H1 (cell line): Measurements from ENCODE around the gene FBXO34. TPM values are rescaled to one million over a fixed set of nuclear protein-coding genes. Genes with fewer than 3 reads are reported as not detected.

Experiments used
- TEAD4 ChIP-seq: IDR thresholded peaks from 2 replicates; pipeline ENCODE4 v1.6.1; 2012; ENCODE audit warnings: low read depth, low read length, inconsistent platforms, mixed read lengths
- polyA plus RNA-seq, 7 experiments: library from polyadenylated mRNA; depleted of rRNA in 3 of 7; stranded (reverse) in 5 of 7; unstranded in 2 of 7; fragments of >200 nt in 5 of 7; fragments of 200-250 nt in 2 of 7; gene quantifications; 1 replicate in 5 of 7; 2 replicates in 1 of 7; 4 replicates in 1 of 7; pipeline versions ENCODE4 v1.2.1 to v1.2.3, GENCODE V29; 2011 to 2013; ENCODE audit warnings: missing spikeins in 2 of 7, mixed read lengths in 2 of 7
- total RNA-seq: library from RNA; stranded (reverse); fragmentation: NEBNext Ultra II Directional; extraction: Animal tissue kit (Norgen Biotek cat#: 25700); gene quantifications from 2 replicates; pipeline ENCODE4 v1.2.1, GENCODE V29; 2021

FBXO34 gene
- total and polyA plus RNA-seq, 2 of the 8 experiments (the other 6 are each of a cell fraction or from before 2014, with no cell fraction given) = 7.0 to 14.4 TPM

DNA sequence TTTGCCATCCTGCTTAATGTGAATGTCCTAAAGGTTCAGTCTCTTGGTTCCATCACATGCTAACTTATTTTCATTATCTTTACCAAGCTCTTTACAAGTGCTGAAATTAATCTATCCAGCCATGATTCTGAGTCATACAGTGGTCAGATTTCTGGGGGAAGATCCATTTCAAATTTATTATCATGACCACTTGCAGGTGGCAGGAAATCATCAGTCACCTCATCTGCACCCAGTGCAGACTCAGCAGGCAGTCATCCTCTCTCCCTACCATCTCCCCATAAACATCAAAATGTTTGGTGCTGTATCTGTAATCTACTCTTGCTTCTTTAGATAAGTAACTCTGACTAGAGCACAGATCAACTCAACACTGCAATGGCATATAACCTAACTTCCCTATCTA, 116.9 kb downstream of the FBXO34 start (continued):
- no peak for TF ChIP-seq TEAD4
